Suprapubic skin (tissue), 4 donors: ENCODE results near the gene EIF5. TPM values are rescaled to one million over a fixed set of nuclear protein-coding genes. Genes with fewer than 3 reads are reported as not detected.

Source experiments
- DNase-seq, 2 donors: peaks; one replicate each; pipeline ENCODE4 v3.0.0-alpha.2; 2019; ENCODE audit warnings: low spot score in 2 of 2
- H3K27ac ChIP-seq: fragments of 200-600 bp; sonication (generic); one replicate; pipeline ENCODE4 v1.5.1; 2019
- H3K27me3 ChIP-seq: fragments of 200-600 bp; sonication (generic); one replicate; pipeline ENCODE4 v1.5.1; 2019
- H3K36me3 ChIP-seq: fragments of 200-600 bp; sonication (generic); one replicate; pipeline ENCODE4 v1.5.1; 2019
- H3K4me1 ChIP-seq: fragments of 200-600 bp; sonication (generic); one replicate; pipeline ENCODE4 v1.5.1; 2019
- H3K4me3 ChIP-seq: fragments of 200-600 bp; sonication (generic); one replicate; pipeline ENCODE4 v1.5.1; 2019; ENCODE audit warnings: mild to moderate bottlenecking
- H3K9me3 ChIP-seq: fragments of 200-600 bp; sonication (generic); one replicate; pipeline ENCODE4 v1.5.1; 2019
- EP300 ChIP-seq: sonication (generic); formaldehyde crosslinking; IDR thresholded peaks from one replicate; pipeline ENCODE4 v1.6.1; 2017; ENCODE audit warnings: antibody characterized with exemption
- POLR2A ChIP-seq, 2 donors: fragments of 450-650 bp; IDR thresholded peaks; one replicate each; pipeline ENCODE4 v1.6.1; 2017; ENCODE audit warnings: antibody characterized with exemption in 2 of 2, mild to moderate bottlenecking in 2 of 2, moderate library complexity in 2 of 2
- POLR2AphosphoS5 ChIP-seq, 3 donors: sonication (generic); formaldehyde crosslinking; IDR thresholded peaks; one replicate each; pipeline ENCODE4 v1.6.1; 2017; ENCODE audit warnings: antibody characterized with exemption in 3 of 3
- whole genome bisulfite sequencing: methylation state at CpG from one replicate; pipeline ENCODE4 v1.1.5; 2018; 5-methylcytosine and 5-hydroxymethylcytosine counted together
- total RNA-seq, 4 donors: library from RNA; depleted of rRNA; stranded (reverse); fragments of >200 nt; gene quantifications; one replicate each; pipeline ENCODE4 v1.1.0, GENCODE V29; 2016
- TF ChIP-seq, protein P1 (sequence below), 2 donors: fragments of 200-600 bp in 1 of 2; fragments of 450-650 bp in 1 of 2; sonication (generic) in 1 of 2; IDR thresholded peaks; one replicate each; pipeline ENCODE4 v1.5.1; 2016 to 2019; ENCODE audit warnings: antibody characterized with exemption in 2 of 2, mild to moderate bottlenecking in 1 of 2, moderate library complexity in 1 of 2

The EIF5 gene
- total RNA-seq, 4 donors from 2014 or later: 167 to 241 (median 194) TPM

DNA sequence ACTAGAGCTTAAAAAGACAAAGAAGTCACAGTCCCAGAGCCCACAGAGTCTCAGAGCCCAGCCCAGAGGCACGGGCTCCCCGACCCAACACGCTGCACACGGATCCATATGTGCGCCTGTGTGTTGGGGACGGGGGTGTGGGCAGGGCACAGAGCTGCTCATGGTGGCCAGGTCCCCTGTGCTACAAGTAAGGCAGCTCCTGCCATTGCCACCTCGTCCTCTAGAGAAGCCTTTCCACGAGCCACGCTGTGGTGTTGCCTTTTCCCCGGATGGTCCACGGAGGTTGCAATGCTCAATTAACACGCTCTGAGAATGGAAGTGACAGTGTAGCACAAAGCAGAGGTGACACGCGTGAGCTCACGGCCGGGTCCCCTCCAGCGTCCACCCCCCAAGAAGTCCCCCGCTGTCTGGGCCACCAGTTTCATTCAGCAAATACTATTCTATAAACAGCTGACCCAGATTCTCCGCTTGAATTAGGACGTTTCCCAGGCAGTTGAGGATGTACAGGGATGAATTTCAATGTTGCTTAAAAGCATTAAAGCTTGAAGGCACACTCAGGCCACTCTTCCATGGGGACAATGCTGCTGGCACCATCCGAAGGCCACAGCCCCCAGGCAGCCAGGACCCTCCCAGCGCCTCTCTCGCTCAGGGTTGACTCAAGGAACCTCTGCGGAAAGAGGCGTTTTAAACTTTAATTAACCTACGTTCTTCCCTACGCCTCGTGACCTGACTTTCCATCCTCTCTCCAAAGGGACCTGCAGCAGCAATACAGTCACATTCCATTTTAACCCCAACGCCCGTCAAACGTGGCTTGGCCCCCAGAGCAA, 22.7 kb upstream of the EIF5 start:
- 87% methylated on average over 31 of the region's 31 CpGs for WGBS
- TF ChIP-seq, protein P1, sequence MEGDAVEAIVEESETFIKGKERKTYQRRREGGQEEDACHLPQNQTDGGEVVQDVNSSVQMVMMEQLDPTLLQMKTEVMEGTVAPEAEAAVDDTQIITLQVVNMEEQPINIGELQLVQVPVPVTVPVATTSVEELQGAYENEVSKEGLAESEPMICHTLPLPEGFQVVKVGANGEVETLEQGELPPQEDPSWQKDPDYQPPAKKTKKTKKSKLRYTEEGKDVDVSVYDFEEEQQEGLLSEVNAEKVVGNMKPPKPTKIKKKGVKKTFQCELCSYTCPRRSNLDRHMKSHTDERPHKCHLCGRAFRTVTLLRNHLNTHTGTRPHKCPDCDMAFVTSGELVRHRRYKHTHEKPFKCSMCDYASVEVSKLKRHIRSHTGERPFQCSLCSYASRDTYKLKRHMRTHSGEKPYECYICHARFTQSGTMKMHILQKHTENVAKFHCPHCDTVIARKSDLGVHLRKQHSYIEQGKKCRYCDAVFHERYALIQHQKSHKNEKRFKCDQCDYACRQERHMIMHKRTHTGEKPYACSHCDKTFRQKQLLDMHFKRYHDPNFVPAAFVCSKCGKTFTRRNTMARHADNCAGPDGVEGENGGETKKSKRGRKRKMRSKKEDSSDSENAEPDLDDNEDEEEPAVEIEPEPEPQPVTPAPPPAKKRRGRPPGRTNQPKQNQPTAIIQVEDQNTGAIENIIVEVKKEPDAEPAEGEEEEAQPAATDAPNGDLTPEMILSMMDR (IDR thresholded peaks at IDR 0.05): no peak
- no peak for TF ChIP-seq POLR2A (IDR thresholded peaks at IDR 0.05)
- no peak for TF ChIP-seq POLR2AphosphoS5 (IDR thresholded peaks at IDR 0.05)
- TF ChIP-seq EP300: no peak
- H3K36me3 ChIP-seq: no peaks in the 10 kb centered on the region
- H3K4me3 ChIP-seq: no peak overlapping the region
- no peaks in the 10 kb centered on the region for H3K9me3 ChIP-seq
- no peak overlapping the region for H3K27ac ChIP-seq
- no peaks in the 10 kb centered on the region for H3K4me1 ChIP-seq
- DNase-seq: no peak
- no peaks in the 10 kb centered on the region for H3K27me3 ChIP-seq

- Histone ChIP-seq H3K27ac (no peak overlapping the region), H3K27me3 (no peaks in the 10 kb centered on the region), H3K9me3 (no peaks in the 10 kb centered on the region), H3K36me3 (no peaks in the 10 kb centered on the region), H3K4me1 (no peaks in the 10 kb centered on the region), H3K4me3 (no peak overlapping the region)
- TF ChIP-seq POLR2AphosphoS5 (IDR thresholded peaks at IDR 0.05) (no peak), EP300 (no peak), POLR2A (IDR thresholded peaks at IDR 0.05) (no peak)
- TF ChIP-seq, protein P1 (IDR thresholded peaks at IDR 0.05): no peak
- DNase-seq: no peak
- 93% methylated on average over 12 of the region's 14 CpGs for WGBS
Observed at GRCh38 chr14:103312006-103312635, 21.9 kb upstream of the EIF5 start.

- 71% methylated on average over 8 of the region's 8 CpGs for WGBS
- Histone ChIP-seq H3K36me3 (no peaks in the 10 kb centered on the region), H3K27me3 (no peaks in the 10 kb centered on the region), H3K27ac (no peak overlapping the region), H3K9me3 (no peaks in the 10 kb centered on the region), H3K4me1 (no peaks in the 10 kb centered on the region), H3K4me3 (no peak overlapping the region)
- TF ChIP-seq, protein P1 (IDR thresholded peaks at IDR 0.05): no peak
- TF ChIP-seq POLR2A (IDR thresholded peaks at IDR 0.05) (no peak), EP300 (no peak), POLR2AphosphoS5 (IDR thresholded peaks at IDR 0.05) (no peak)
- peak in 1 of 2 donors; percentile 17 for DNase-seq
Observed at GRCh38 chr14:103313704-103314103, 20.3 kb upstream of the EIF5 start.

DNA sequence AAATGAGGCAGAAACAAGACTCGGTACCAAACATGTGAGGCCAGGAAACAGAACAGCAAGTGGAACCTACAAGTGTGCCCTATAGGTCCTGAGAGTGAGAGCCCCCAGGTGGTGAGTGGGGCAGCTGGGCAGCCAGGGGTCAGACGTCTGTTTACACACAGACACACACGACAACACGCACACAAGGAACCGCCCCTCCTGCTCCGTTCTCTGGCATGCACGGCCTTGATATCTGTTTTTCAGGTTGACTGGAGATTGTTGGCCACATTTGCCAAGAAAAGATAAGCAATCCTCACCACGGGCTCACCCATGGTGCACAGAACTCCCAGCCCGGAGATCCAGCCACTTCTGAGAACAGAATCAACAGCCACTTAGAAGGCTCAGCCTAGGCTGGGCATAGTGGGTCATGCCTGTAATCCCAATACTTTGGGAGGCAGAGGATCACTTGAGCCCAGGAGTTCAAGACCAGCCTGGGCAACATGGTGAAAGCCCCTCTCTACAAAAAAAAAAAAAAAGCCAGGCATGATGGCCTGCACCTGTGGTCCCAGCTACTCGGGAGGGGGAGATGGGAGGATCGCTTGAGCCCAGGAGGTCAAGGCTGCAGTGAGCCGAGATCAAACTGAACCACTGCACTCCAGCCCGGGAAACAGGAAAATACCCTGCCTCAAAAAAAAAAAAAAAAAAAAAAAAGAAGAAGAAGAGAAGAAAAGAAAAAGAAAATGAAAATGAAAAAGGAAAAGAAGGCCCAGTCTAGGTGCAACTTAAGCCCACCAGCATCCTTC, 19.4 kb upstream of the EIF5 start:
- no peaks in the 10 kb centered on the region for H3K9me3 ChIP-seq
- 78% methylated on average over 13 of the region's 13 CpGs for WGBS
- no peak overlapping the region for H3K27ac ChIP-seq
- peak in 1 of 2 donors; percentile 47 for DNase-seq
- H3K27me3 ChIP-seq: no peaks in the 10 kb centered on the region
- TF ChIP-seq EP300 (no peak), POLR2A (IDR thresholded peaks at IDR 0.05) (no peak)
- H3K4me1 ChIP-seq: no peaks in the 10 kb centered on the region
- no peaks in the 10 kb centered on the region for H3K36me3 ChIP-seq
- no peak overlapping the region for H3K4me3 ChIP-seq

DNA sequence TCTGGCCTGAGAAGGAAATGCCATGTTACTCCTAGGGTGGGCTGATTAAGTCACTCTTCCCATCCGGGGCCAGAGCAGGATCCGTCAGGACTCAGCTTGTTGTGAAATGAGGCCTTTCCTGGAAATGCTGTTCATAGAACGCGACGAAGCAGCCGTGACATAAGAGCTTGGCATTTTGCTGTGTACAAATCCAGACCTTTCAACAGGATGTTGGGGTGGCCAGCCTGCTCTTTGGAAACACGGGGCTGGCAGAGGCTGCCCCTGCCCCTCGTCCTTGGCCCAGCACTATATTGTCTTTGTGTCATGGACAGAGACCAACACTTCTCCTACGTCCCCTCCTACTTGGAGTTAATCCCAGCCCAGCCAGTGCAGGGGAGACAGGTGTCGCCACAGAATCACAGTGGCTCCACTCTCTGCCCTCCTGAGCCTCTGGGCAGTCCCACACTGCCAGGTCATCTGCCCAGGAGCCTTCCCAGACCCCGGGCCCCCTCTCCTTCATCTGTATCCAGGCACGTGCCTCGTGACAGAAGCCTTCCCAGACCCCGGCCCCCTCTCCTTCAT, 18.6 kb upstream of the EIF5 start:
- Histone ChIP-seq H3K4me1 (no peaks in the 10 kb centered on the region), H3K9me3 (no peaks in the 10 kb centered on the region), H3K27ac (no peak overlapping the region), H3K27me3 (no peaks in the 10 kb centered on the region), H3K4me3 (no peak overlapping the region), H3K36me3 (no peaks in the 10 kb centered on the region)
- DNase-seq: peak in 1 of 2 donors; percentile 57
- 58% methylated on average over 14 of the region's 14 CpGs for WGBS
- TF ChIP-seq POLR2AphosphoS5 (IDR thresholded peaks at IDR 0.05) (no peak), EP300 (no peak), POLR2A (IDR thresholded peaks at IDR 0.05) (no peak)
- TF ChIP-seq, protein P1 (IDR thresholded peaks at IDR 0.05): no peak
